Astrocyte (in vitro differentiated cells and primary cell): ENCODE measurements around the gene RPUSD4. TPM values are rescaled to one million over a fixed set of nuclear protein-coding genes. Genes with fewer than 3 reads are reported as not detected.

Source experiments
- DNase-seq: peaks from one replicate; pipeline ENCODE4 v3.0.0-alpha.2; 2010; ENCODE audit warnings: low read depth
- FAIRE-seq: peaks from 2 replicates; lab custom pipeline; 2011; peaks lifted over from hg19 to GRCh38; lab: Jason Lieb, UNC
- H2AFZ ChIP-seq: 2 replicates; pipeline ENCODE4 v1.6.0; 2012; ENCODE audit warnings: low read depth, low read length, inconsistent platforms
- H3K27ac ChIP-seq: 2 replicates; pipeline ENCODE4 v1.5.1; 2011; ENCODE audit warnings: low read depth, low read length, inconsistent platforms
- H3K27me3 ChIP-seq: 2 replicates; pipeline ENCODE4 v1.6.0; 2011; ENCODE audit warnings: low read length, inconsistent platforms; ENCODE audit not compliant: insufficient read depth
- H3K36me3 ChIP-seq: 2 replicates; pipeline ENCODE4 v1.5.1; 2011; ENCODE audit warnings: low read length, inconsistent platforms; ENCODE audit not compliant: insufficient read depth
- H3K4me1 ChIP-seq: 2 replicates; pipeline ENCODE4 v1.5.1; 2011; ENCODE audit warnings: low read length, inconsistent platforms; ENCODE audit not compliant: insufficient read depth
- H3K4me2 ChIP-seq: 2 replicates; pipeline ENCODE4 v1.6.0; 2012; ENCODE audit warnings: low read length, inconsistent platforms
- H3K4me3 ChIP-seq: 2 replicates; pipeline ENCODE4 v1.5.1; 2011; ENCODE audit warnings: low read depth, mild to moderate bottlenecking, low read length, inconsistent platforms; ENCODE audit not compliant: insufficient read depth
- H3K79me2 ChIP-seq: 2 replicates; pipeline ENCODE4 v1.6.0; 2012; ENCODE audit warnings: mild to moderate bottlenecking, low read length, inconsistent platforms; ENCODE audit not compliant: insufficient read depth
- H3K9ac ChIP-seq: 2 replicates; pipeline ENCODE4 v1.6.0; 2012; ENCODE audit warnings: mild to moderate bottlenecking, low read length, inconsistent platforms
- H3K9me3 ChIP-seq: 2 replicates; pipeline ENCODE4 v1.5.1; 2012; ENCODE audit warnings: low read depth, mild to moderate bottlenecking, low read length, inconsistent platforms; ENCODE audit not compliant: insufficient read depth
- H4K20me1 ChIP-seq: 2 replicates; pipeline ENCODE4 v1.6.0; 2012; ENCODE audit warnings: low read length, inconsistent platforms; ENCODE audit not compliant: insufficient read depth
- H3K27ac Mint-ChIP-seq: one replicate; pipeline ENCODE4 v1.8.0; 2021; ENCODE audit warnings: mild to moderate bottlenecking, mixed read lengths; ENCODE audit not compliant: unreplicated experiment
- H3K27me3 Mint-ChIP-seq: one replicate; pipeline ENCODE4 v1.8.0; 2021; ENCODE audit warnings: low read depth, mixed read lengths; ENCODE audit not compliant: unreplicated experiment
- H3K36me3 Mint-ChIP-seq: one replicate; pipeline ENCODE4 v1.8.0; 2021; ENCODE audit warnings: low read depth, mixed read lengths; ENCODE audit not compliant: unreplicated experiment
- H3K4me1 Mint-ChIP-seq: one replicate; pipeline ENCODE4 v1.8.0; 2021; ENCODE audit warnings: low read depth, mixed read lengths; ENCODE audit not compliant: unreplicated experiment
- H3K4me3 Mint-ChIP-seq: one replicate; pipeline ENCODE4 v1.8.0; 2021; ENCODE audit warnings: mild to moderate bottlenecking, moderate library complexity, mixed read lengths; ENCODE audit not compliant: unreplicated experiment
- H3K9me3 Mint-ChIP-seq: one replicate; pipeline ENCODE4 v1.8.0; 2021; ENCODE audit warnings: mild to moderate bottlenecking, mixed read lengths; ENCODE audit not compliant: unreplicated experiment
- CTCF ChIP-seq: IDR thresholded peaks from 2 replicates; pipeline ENCODE4 v1.5.1; 2011; ENCODE audit warnings: low read depth, mild to moderate bottlenecking, inconsistent platforms, low read length, moderate library complexity; ENCODE audit not compliant: insufficient read depth
- EZH2 ChIP-seq: IDR thresholded peaks from 2 replicates; pipeline ENCODE4 v1.6.1; 2012; ENCODE audit warnings: mild to moderate bottlenecking, low read length, inconsistent platforms; ENCODE audit not compliant: insufficient read depth
- total RNA-seq: library from RNA; stranded (reverse); gene quantifications from 2 replicates; pipeline ENCODE4 v1.2.1, GENCODE V29; 2021

The RPUSD4 gene
- total RNA-seq, 1 donor from 2014 or later = 21.6 TPM

GRCh38 chr11:126176853-126177470, 34.5 kb downstream of the RPUSD4 start:
- peaks cover 1% of the 10 kb centered on the region for H3K36me3 Mint-ChIP-seq
- no peak overlapping the region for H3K4me3 Mint-ChIP-seq
- H3K27me3 Mint-ChIP-seq = peaks cover 20% of the 10 kb centered on the region

GRCh38 chr11:126175393-126175792, 36.1 kb downstream of the RPUSD4 start:
- no peaks in the 10 kb centered on the region for H3K36me3 ChIP-seq
- H4K20me1 ChIP-seq = no peaks in the 10 kb centered on the region
- H3K9me3 ChIP-seq = no peaks in the 10 kb centered on the region
- no peaks in the 10 kb centered on the region for H3K79me2 ChIP-seq
- peaks cover 1% of the 10 kb centered on the region for H3K36me3 Mint-ChIP-seq
- peaks cover 30% of the 10 kb centered on the region for H3K27me3 Mint-ChIP-seq
- peaks cover 2% of the 10 kb centered on the region for H3K4me1 Mint-ChIP-seq
- DNase-seq = no peak
- H3K27ac Mint-ChIP-seq = no peak overlapping the region
- no peak overlapping the region for H3K4me3 Mint-ChIP-seq
- no peaks in the 10 kb centered on the region for H3K4me1 ChIP-seq
- H2AFZ ChIP-seq = no peak overlapping the region
- no peak overlapping the region for H3K4me3 ChIP-seq
- no peak overlapping the region for H3K4me2 ChIP-seq
- no peak overlapping the region for H3K27ac ChIP-seq
- FAIRE-seq = no peak
- no peak overlapping the region for H3K9ac ChIP-seq
- peaks cover 5% of the 10 kb centered on the region for H3K27me3 ChIP-seq
- H3K9me3 Mint-ChIP-seq = peaks cover 4% of the 10 kb centered on the region
- no peak for TF ChIP-seq CTCF
- no peak for TF ChIP-seq EZH2

More at GRCh38 chr11:126176853-126177470, 34.5 kb downstream of the RPUSD4 start:
- no peaks in the 10 kb centered on the region for H4K20me1 ChIP-seq
- no peaks in the 10 kb centered on the region for H3K9me3 ChIP-seq
- peaks cover 5% of the 10 kb centered on the region for H3K27me3 ChIP-seq
- no peak overlapping the region for H3K9ac ChIP-seq
- H3K36me3 ChIP-seq = no peaks in the 10 kb centered on the region
- H3K4me2 ChIP-seq = no peak overlapping the region
- H3K4me1 ChIP-seq = no peaks in the 10 kb centered on the region
- H3K4me3 ChIP-seq = no peak overlapping the region
- Mint-ChIP-seq H3K27ac (no peak overlapping the region), H3K9me3 (peaks cover 6% of the 10 kb centered on the region), H3K4me1 (peaks cover 2% of the 10 kb centered on the region)
- TF ChIP-seq CTCF (no peak), EZH2 (no peak)
- H2AFZ ChIP-seq = no peak overlapping the region
- no peaks in the 10 kb centered on the region for H3K79me2 ChIP-seq
- DNase-seq = no peak
- H3K27ac ChIP-seq = no peak overlapping the region
- no peak for FAIRE-seq

GRCh38 chr11:126174816-126175215, 36.6 kb downstream of the RPUSD4 start:
- Histone ChIP-seq H3K9ac (no peak overlapping the region), H3K36me3 (no peaks in the 10 kb centered on the region), H2AFZ (no peak overlapping the region), H3K4me2 (no peak overlapping the region), H3K79me2 (no peaks in the 10 kb centered on the region), H3K27ac (no peak overlapping the region), H3K9me3 (no peaks in the 10 kb centered on the region), H3K4me3 (no peak overlapping the region), H4K20me1 (no peaks in the 10 kb centered on the region), H3K4me1 (no peaks in the 10 kb centered on the region), H3K27me3 (peaks cover 5% of the 10 kb centered on the region)
- FAIRE-seq (no peak), DNase-seq (no peak)
- peaks cover 2% of the 10 kb centered on the region for H3K4me1 Mint-ChIP-seq
- no peak overlapping the region for H3K27ac Mint-ChIP-seq
- no peak overlapping the region for H3K4me3 Mint-ChIP-seq
- H3K36me3 Mint-ChIP-seq = peaks cover 1% of the 10 kb centered on the region
- peaks cover 30% of the 10 kb centered on the region for H3K27me3 Mint-ChIP-seq
- H3K9me3 Mint-ChIP-seq = peaks cover 1% of the 10 kb centered on the region
- no peak for TF ChIP-seq EZH2
- no peak for TF ChIP-seq CTCF
